ENCODE results near the gene OGFOD1. TPM values are rescaled to one million over a fixed set of nuclear protein-coding genes. Genes with fewer than 3 reads are reported as not detected.

The OGFOD1 gene
- total and polyA plus RNA-seq, 9 of the 15 experiments (the other 6 are each of a cell fraction or from before 2014, with no cell fraction given): 60.4 to 134 (median 85.8) TPM

DNA sequence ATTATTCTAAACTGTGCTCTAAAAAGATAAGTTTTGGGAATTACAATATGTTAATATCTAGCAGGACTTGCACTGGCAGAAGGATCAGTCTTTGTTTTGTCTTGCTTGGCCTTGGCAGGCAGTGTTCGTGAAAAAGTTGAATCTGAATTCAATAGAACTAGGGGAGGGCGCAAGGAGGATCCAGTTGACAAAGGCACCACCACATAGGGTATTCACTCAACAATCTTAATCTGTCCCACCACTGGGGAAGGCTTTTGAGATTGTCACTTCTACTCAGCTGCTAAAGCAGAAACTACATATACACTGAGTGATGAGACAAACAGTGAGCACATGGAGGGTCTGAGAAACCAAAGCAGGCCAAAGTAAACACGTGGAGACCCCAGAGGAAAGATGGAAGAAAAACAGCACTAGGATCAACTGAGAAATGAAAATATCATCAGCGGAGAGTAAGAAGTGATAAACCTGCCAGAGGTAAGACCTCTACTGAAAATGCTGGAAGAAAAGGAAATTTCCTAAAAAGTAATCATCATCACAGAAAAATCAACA, 28.4 kb upstream of the OGFOD1 start (continued):
- TF ChIP-seq, protein P1, sequence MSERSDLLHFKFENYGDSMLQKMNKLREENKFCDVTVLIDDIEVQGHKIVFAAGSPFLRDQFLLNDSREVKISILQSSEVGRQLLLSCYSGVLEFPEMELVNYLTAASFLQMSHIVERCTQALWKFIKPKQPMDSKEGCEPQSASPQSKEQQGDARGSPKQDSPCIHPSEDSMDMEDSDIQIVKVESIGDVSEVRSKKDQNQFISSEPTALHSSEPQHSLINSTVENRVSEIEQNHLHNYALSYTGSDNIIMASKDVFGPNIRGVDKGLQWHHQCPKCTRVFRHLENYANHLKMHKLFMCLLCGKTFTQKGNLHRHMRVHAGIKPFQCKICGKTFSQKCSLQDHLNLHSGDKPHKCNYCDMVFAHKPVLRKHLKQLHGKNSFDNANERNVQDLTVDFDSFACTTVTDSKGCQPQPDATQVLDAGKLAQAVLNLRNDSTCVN (CRISPR knock-in tag; IDR thresholded peaks at IDR 0.05): no peak
- TF ChIP-seq SRSF3 (IDR thresholded peaks at IDR 0.05; ENCODE audit: insufficient read depth, low read length): no peak
- no peak for TF ChIP-seq CBX3 (IDR thresholded peaks at IDR 0.05; ENCODE audit: borderline replicate concordance in 1 of 2, low read length in 2 of 2)
- TF ChIP-seq, protein P2, sequence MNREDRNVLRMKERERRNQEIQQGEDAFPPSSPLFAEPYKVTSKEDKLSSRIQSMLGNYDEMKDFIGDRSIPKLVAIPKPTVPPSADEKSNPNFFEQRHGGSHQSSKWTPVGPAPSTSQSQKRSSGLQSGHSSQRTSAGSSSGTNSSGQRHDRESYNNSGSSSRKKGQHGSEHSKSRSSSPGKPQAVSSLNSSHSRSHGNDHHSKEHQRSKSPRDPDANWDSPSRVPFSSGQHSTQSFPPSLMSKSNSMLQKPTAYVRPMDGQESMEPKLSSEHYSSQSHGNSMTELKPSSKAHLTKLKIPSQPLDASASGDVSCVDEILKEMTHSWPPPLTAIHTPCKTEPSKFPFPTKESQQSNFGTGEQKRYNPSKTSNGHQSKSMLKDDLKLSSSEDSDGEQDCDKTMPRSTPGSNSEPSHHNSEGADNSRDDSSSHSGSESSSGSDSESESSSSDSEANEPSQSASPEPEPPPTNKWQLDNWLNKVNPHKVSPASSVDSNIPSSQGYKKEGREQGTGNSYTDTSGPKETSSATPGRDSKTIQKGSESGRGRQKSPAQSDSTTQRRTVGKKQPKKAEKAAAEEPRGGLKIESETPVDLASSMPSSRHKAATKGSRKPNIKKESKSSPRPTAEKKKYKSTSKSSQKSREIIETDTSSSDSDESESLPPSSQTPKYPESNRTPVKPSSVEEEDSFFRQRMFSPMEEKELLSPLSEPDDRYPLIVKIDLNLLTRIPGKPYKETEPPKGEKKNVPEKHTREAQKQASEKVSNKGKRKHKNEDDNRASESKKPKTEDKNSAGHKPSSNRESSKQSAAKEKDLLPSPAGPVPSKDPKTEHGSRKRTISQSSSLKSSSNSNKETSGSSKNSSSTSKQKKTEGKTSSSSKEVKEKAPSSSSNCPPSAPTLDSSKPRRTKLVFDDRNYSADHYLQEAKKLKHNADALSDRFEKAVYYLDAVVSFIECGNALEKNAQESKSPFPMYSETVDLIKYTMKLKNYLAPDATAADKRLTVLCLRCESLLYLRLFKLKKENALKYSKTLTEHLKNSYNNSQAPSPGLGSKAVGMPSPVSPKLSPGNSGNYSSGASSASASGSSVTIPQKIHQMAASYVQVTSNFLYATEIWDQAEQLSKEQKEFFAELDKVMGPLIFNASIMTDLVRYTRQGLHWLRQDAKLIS (CRISPR knock-in tag; IDR thresholded peaks at IDR 0.05): no peak
- no peak for TF ChIP-seq ZBTB8A (IDR thresholded peaks at IDR 0.05; ENCODE audit: partially characterized antibody)
- TF ChIP-seq MTA3 (IDR thresholded peaks at IDR 0.05; ENCODE audit: borderline replicate concordance): no peak
- no peak for TF ChIP-seq SAP30 (IDR thresholded peaks at IDR 0.05; ENCODE audit: borderline replicate concordance, insufficient read depth, low read depth, low read length, poor library complexity, severe bottlenecking)
- TF ChIP-seq, protein P3, sequence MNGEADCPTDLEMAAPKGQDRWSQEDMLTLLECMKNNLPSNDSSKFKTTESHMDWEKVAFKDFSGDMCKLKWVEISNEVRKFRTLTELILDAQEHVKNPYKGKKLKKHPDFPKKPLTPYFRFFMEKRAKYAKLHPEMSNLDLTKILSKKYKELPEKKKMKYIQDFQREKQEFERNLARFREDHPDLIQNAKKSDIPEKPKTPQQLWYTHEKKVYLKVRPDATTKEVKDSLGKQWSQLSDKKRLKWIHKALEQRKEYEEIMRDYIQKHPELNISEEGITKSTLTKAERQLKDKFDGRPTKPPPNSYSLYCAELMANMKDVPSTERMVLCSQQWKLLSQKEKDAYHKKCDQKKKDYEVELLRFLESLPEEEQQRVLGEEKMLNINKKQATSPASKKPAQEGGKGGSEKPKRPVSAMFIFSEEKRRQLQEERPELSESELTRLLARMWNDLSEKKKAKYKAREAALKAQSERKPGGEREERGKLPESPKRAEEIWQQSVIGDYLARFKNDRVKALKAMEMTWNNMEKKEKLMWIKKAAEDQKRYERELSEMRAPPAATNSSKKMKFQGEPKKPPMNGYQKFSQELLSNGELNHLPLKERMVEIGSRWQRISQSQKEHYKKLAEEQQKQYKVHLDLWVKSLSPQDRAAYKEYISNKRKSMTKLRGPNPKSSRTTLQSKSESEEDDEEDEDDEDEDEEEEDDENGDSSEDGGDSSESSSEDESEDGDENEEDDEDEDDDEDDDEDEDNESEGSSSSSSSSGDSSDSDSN (IDR thresholded peaks at IDR 0.05; ENCODE audit: borderline replicate concordance in 1 of 2, low read depth in 2 of 2, low read length in 2 of 2): 0 out of 4 replicates have a peak, but pooled peaks of 1 of the 2 experiments have one; percentile 27
- TF ChIP-seq MYC (IDR thresholded peaks at IDR 0.05; ENCODE audit: low read depth, low read length): peak; percentile 67; the same call in 1 of the 2 replicates
- no peak for TF ChIP-seq MYC (CRISPR knock-in tag; IDR thresholded peaks at IDR 0.05; ENCODE audit: borderline replicate concordance, low read depth)
- no peak for TF ChIP-seq NEUROD1 (IDR thresholded peaks at IDR 0.05; ENCODE audit: borderline replicate concordance, low read depth, low read length, partially characterized antibody)
- no peak for TF ChIP-seq ZNF124 (CRISPR knock-in tag; IDR thresholded peaks at IDR 0.05)
- no peak for TF ChIP-seq SMARCB1 (IDR thresholded peaks at IDR 0.05; ENCODE audit: insufficient read length, low read depth)
- TF ChIP-seq PTRF (tag; IDR thresholded peaks at IDR 0.05): no peak
- TF ChIP-seq, protein P4, sequence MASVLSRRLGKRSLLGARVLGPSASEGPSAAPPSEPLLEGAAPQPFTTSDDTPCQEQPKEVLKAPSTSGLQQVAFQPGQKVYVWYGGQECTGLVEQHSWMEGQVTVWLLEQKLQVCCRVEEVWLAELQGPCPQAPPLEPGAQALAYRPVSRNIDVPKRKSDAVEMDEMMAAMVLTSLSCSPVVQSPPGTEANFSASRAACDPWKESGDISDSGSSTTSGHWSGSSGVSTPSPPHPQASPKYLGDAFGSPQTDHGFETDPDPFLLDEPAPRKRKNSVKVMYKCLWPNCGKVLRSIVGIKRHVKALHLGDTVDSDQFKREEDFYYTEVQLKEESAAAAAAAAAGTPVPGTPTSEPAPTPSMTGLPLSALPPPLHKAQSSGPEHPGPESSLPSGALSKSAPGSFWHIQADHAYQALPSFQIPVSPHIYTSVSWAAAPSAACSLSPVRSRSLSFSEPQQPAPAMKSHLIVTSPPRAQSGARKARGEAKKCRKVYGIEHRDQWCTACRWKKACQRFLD (CRISPR knock-in tag; IDR thresholded peaks at IDR 0.05): no peak
- no peak for TF ChIP-seq PHF8 (IDR thresholded peaks at IDR 0.05; ENCODE audit: borderline replicate concordance, low read length)
- no peak for TF ChIP-seq ZNF586 (CRISPR knock-in tag; conservative IDR thresholded peaks at IDR 0.05)
